Muscle of leg (tissue), 11 donors: ENCODE data around the gene CCDC106. TPM values are rescaled to one million over a fixed set of nuclear protein-coding genes. Genes with fewer than 3 reads are reported as not detected.

Source experiments
- DNase-seq: peaks from one replicate; pipeline ENCODE4 v3.0.0; 2013
- H3K27ac ChIP-seq: one replicate; pipeline ENCODE4 v1.5.1; 2013; ENCODE audit warnings: mild to moderate bottlenecking, low read length, control low read depth
- H3K27me3 ChIP-seq: one replicate; pipeline ENCODE4 v1.6.1; 2013; ENCODE audit warnings: low read length; ENCODE audit not compliant: control insufficient read depth, insufficient read depth
- H3K36me3 ChIP-seq: one replicate; pipeline ENCODE4 v1.6.1; 2013; ENCODE audit warnings: low read length; ENCODE audit not compliant: control insufficient read depth, insufficient read depth
- H3K4me1 ChIP-seq: one replicate; pipeline ENCODE4 v1.6.1; 2013; ENCODE audit warnings: low read length; ENCODE audit not compliant: control insufficient read depth, insufficient read depth
- H3K4me3 ChIP-seq: one replicate; pipeline ENCODE4 v1.5.1; 2013; ENCODE audit warnings: low read length, control low read depth
- H3K9me3 ChIP-seq: replicated peaks from 2 replicates; pipeline ENCODE4 v1.6.1; 2013; ENCODE audit warnings: low read depth, low read length; ENCODE audit not compliant: control insufficient read depth
- WGBS: methylation state at CpG from one replicate; pipeline ENCODE4 v1.1.5; 2013; ENCODE audit warnings: missing lambda C conversion rate; ENCODE audit not compliant: insufficient coverage; 5-methylcytosine and 5-hydroxymethylcytosine counted together
- polyA plus RNA-seq, 8 donors: library from polyadenylated mRNA; unstranded; fragments of 120-200 nt; gene quantifications; one replicate each; pipeline versions ENCODE4 v1.2.1 to v1.2.3, GENCODE V29; 2013; ENCODE audit warnings: inconsistent platforms in 1 of 8, low replicate concordance in 1 of 8; ENCODE audit not compliant: insufficient read length in 8 of 8, insufficient read depth in 1 of 8
- total RNA-seq: library from RNA; stranded (reverse); fragments of 120-200 nt; gene quantifications from one replicate; pipeline ENCODE4 v1.2.4, GENCODE V29; 2013

The CCDC106 gene
- total and polyA plus RNA-seq, 9 donors: 5.3 to 16.4 (median 14.7) TPM

DNA sequence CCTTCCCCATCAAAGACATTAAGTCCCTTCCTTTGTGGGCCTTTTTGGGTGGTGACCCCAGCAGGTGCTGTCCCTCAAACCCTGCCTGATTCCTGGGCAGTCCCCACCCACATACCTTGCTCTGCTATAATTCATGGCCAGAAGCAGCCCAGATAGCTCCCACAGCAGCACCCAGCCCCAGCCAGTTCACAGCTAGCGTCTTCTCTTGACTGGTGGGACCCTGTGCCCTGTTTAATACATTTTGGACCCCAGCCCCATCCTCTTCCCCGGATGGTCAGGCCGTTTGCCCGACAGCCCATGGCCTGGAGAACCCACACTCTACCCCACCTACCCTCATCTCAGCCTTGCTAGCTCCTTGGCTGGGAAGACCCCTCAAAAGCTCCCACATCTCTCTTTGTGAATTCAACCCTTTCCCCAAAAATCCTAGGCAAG is 2.1 kb downstream of the CCDC106 start:
- no peaks in the 10 kb centered on the region for H3K27me3 ChIP-seq
- H3K4me3 ChIP-seq: no peak overlapping the region
- H3K27ac ChIP-seq: no peak overlapping the region
- WGBS: 87% methylated on average over 2 of the region's 4 CpGs
- no peaks in the 10 kb centered on the region for H3K9me3 ChIP-seq
- H3K36me3 ChIP-seq: peaks cover 30% of the 10 kb centered on the region
- DNase-seq: no peak
- peaks cover 29% of the 10 kb centered on the region for H3K4me1 ChIP-seq

DNA sequence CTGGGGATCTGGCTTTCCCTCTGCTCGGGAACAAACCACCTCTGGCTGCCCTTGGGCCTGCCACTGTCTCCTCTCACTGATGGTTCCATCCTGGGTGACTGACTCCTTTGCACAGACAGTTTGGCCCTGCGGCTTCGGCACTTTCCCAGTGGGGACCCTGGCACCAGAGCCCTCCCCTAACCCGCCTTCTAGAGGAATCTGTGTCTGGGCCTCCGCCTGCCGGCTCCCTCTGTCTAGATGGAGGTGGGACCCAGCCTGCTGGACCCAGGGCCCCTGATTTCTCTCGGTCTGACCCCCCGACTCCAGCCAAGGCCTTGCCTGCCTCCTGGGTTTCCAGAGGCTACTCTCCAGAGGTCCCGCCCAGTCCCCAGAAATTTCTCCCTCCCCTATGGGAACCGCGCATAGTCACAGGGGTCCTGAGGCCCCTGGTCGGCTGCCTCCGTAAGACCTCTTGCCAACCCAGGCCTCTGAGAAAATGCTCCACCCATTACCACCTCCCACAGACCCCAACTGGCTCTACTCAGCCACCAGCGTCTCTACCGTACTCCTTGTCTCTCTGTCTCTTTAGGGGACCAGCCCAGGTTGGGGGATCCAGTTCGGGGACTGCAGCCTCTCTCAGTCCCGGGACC is 2.7 kb downstream of the CCDC106 start:
- peaks cover 24% of the 10 kb centered on the region for H3K36me3 ChIP-seq
- no peak overlapping the region for H3K4me3 ChIP-seq
- no peaks in the 10 kb centered on the region for H3K9me3 ChIP-seq
- H3K4me1 ChIP-seq: peaks cover 29% of the 10 kb centered on the region
- H3K27me3 ChIP-seq: no peaks in the 10 kb centered on the region
- 89% methylated on average over 10 of the region's 17 CpGs for WGBS
- peak; percentile 27 for DNase-seq
- no peak overlapping the region for H3K27ac ChIP-seq

DNA sequence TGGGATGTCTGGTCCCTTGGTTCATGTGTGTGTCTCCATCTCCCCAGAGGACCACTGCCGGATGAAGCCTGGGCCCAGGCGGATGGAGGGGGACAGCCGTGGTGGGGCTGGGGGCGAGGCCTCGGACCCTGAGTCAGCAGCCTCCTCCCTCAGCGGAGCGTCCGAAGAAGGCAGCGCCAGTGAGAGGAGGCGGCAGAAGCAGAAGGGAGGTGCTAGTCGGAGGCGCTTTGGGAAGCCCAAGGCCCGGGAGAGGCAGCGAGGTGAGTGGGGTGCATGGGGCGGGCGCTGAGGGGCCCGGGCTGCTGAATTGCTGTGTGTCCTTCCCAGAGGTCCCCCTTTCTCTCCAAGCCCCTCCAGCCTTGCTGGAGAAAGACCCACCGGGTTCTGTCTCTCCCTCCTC is 3.2 kb downstream of the CCDC106 start:
- H3K4me1 ChIP-seq: peaks cover 34% of the 10 kb centered on the region
- 78% methylated on average over 9 of the region's 18 CpGs for WGBS

DNA sequence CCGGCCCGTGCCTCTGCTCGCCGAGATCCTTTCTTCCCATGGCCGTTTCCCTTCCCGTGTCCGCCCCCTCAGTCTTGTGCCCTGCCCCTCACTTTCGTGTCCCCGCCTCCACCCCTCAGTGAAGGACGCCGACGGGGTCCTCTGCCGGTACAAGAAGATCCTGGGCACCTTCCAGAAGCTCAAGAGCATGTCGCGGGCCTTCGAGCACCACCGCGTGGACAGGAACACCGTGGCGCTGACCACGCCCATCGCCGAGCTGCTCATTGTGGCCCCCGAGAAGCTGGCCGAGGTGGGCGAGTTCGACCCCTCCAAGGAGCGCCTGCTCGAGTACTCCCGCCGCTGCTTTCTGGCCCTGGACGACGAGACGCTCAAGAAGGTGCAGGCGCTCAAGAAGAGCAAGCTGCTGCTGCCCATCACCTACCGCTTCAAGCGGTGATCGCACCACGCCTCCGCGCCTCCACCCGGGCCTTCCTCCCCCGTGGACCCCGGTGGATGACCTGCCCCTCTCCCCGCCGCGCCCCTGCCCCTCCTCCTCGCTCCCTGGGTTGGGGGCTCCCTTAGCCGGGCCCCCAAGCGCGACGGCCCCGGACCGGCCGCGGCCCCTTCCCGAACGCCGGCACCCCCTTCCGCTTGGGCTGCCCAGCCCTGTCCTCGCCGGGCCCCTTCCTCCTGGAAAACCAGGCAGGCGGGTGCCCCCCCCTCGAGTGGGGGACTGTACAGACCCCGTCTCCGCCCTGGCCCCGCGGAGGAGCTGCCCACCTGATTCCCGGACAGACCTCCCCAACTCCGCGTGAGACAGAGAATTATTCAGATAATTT is 4.5 kb downstream of the CCDC106 start:
- 52% methylated on average over 61 of the region's 71 CpGs for WGBS
- DNase-seq: peak; percentile 56
- H3K36me3 ChIP-seq: peaks cover 27% of the 10 kb centered on the region
- H3K9me3 ChIP-seq: no peaks in the 10 kb centered on the region
- H3K27me3 ChIP-seq: no peaks in the 10 kb centered on the region
- peak overlapping the region; percentile 100 for H3K27ac ChIP-seq
- H3K4me3 ChIP-seq: no peak overlapping the region
- peaks cover 40% of the 10 kb centered on the region for H3K4me1 ChIP-seq

More for the DNA sequence above, 3.2 kb downstream of the CCDC106 start:
- H3K27ac ChIP-seq: no peak overlapping the region
- H3K27me3 ChIP-seq: no peaks in the 10 kb centered on the region
- DNase-seq: peak; percentile 27
- H3K4me3 ChIP-seq: no peak overlapping the region
- H3K9me3 ChIP-seq: no peaks in the 10 kb centered on the region
- H3K36me3 ChIP-seq: peaks cover 22% of the 10 kb centered on the region

DNA sequence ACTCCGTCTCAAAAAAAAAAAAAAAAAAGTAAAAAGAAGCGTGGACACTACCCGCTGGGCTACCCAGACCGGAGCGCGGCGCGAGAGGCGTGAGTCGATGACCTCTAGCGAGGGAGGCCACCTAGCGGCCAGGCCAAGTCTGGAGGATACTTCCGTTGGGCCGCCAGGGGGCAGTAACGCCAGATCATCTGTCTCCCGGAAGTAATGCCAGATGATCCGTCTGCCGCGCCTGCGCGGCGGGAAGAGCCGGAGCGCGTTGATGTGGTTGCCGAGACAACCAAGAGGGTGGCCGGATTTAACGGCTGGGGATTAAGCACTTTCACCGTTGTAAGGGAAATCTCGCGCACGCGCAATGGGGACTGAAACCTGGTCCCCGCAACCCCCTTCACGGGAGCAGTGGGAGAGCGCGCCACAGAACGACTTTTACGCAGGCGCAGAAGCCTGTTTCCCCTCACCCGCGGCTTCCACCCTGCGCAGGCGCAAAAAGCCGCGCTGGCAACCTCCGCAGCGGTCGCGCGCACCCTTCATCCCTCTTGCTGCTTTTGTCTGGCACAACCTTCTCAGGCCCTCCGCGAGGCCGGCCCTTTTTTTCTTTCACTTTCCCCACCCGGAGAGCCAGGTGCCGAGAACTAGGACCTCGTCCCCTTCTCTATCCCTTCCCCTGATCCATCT is 5.8 kb downstream of the CCDC106 start:
- under 1% methylated on average over 55 of the region's 57 CpGs for WGBS
- peak overlapping the region; percentile 100 for H3K27ac ChIP-seq
- H3K36me3 ChIP-seq: peaks cover 32% of the 10 kb centered on the region

DNA sequence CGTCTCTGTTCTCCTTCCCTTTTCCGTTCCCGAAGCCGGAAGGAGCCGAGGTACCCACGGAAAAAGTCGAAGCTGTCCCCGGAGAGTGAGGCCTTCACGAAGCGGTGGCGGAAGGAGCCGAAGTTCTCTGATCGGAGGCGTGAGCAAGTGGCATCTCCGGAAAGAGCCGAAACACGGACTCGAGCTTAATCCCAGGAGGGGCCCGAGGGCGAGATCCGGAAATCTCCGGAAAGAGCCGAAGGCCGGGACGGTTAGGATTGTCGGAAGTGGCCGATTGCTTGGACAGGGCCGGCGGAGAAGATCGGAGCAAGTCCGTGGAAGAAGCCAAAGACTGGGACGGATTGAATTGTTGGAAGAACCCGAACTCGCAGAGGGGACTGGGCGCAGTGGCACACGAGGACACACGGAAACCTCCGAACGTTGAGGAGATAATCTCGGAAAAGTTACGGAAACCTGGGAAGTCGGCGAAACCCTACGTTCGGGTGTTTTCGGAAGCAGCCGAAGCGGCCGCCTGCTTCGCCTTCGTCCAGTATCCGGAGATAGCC is 6.4 kb downstream of the CCDC106 start:
- H3K4me1 ChIP-seq: peaks cover 33% of the 10 kb centered on the region
- H3K27ac ChIP-seq: peak overlapping the region; percentile 100
- no peaks in the 10 kb centered on the region for H3K9me3 ChIP-seq
- WGBS: under 1% methylated on average over 43 of the region's 52 CpGs
- peak overlapping the region; percentile 96 for H3K4me3 ChIP-seq
- no peaks in the 10 kb centered on the region for H3K27me3 ChIP-seq
- DNase-seq: peak; percentile 100
- peaks cover 39% of the 10 kb centered on the region for H3K36me3 ChIP-seq

More for the DNA sequence above, 5.8 kb downstream of the CCDC106 start:
- no peaks in the 10 kb centered on the region for H3K27me3 ChIP-seq
- no peaks in the 10 kb centered on the region for H3K9me3 ChIP-seq
- H3K4me3 ChIP-seq: peak overlapping the region; percentile 96
- peaks cover 38% of the 10 kb centered on the region for H3K4me1 ChIP-seq
- DNase-seq: peak; percentile 100

DNA sequence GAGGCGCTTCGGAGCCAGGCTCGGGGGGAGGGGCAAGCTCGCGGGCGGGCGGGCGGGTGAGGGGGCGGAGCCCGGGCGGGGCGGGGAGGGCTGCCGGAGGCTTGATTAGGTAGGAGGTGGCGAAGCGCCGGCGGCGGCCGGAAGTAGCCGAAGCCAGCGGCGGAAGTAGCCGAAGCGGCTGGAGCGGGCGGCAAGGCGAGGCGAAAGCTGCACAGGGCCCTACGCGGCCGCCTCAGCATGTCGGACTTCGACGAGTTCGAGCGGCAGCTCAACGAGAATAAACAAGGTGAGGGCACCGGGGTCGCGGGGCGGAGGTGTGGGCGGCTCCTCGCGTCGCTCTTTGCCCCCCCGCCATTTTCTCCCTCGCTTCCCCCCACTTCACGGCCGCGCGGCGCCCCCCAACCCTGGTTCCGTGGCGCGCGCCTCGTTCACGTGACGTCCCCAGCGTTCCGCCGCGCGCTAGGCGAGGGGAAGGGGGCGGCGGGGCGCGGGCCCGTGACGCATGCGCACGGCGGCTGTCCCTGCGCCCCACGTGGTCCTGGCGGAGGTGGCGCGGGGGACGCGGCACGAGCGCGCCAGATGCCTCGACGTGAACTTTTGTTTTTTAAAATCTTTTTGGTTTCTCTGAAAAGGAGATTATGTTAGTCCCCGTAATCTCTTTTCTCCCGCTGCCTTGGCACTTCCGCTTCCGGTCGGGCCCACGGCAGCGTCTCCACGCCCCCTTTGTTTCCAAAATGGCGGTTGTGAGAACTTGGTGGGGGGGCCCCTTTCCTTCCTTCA is 7.0 kb downstream of the CCDC106 start, which contains the start of gene U2AF2:
U2AF2 (plus strand) TSS at position 168 of the 780 bp plus-strand sequence; CDS start at position 238, 70 bp downstream.
- DNase-seq: peak; percentile 98
- Histone ChIP-seq H3K4me3 (peak within 1 kb of the TSS; percentile 96), H3K36me3 (peaks cover 43% of the 10 kb centered on the region), H3K4me1 (peaks cover 28% of the 10 kb centered on the region), H3K27me3 (no peaks in the 10 kb centered on the region), H3K27ac (peak within 1 kb of the TSS; percentile 100), H3K9me3 (no peaks in the 10 kb centered on the region)
- 1% methylated on average over 70 of the region's 95 CpGs for WGBS

DNA sequence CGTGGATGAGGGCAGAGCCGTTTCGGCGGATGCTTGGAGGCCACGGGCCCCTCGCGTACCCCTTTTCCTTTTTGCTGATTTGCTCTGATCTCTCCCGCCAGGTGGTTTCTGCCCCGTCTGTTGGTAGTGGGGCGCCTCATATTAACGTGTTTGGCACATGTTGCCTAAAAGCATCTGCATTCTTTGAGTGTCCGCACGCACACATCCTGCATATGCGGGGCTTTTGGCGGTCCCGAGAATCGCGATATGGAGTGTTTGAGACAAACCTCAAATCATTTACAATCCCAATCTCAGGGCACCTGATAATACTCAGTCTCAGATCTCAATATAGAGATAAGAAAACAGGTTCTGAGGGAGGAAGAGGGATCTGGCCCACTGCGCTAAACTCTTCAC is 7.6 kb downstream of the CCDC106 start:
- H3K4me1 ChIP-seq: peaks cover 28% of the 10 kb centered on the region
- 0% methylated on average over 12 of the region's 19 CpGs for WGBS
- peak overlapping the region; percentile 100 for H3K27ac ChIP-seq
- H3K27me3 ChIP-seq: no peaks in the 10 kb centered on the region
- no peak for DNase-seq
- no peaks in the 10 kb centered on the region for H3K9me3 ChIP-seq
- H3K36me3 ChIP-seq: peaks cover 43% of the 10 kb centered on the region
- peak overlapping the region; percentile 96 for H3K4me3 ChIP-seq

DNA sequence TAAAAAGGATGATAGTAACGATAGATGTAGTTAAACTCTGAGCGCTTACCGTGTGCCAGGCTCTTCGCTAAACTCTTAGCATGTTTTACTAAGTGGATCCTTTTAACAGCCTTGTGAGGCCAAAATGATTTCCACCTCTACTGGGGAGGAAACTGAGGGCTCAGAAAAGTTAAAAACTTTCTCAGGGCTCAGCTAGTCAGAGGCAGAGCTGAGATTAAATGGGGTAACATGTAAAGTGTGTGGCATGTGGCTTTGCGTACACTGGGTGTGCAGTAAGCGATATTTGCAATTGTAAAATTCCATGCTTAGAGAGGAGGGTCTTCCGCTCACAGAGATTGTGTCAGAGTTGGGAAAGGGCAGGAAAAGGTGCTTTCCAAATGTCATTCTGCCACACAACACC is 8.5 kb downstream of the CCDC106 start:
- no peak overlapping the region for H3K27ac ChIP-seq
- 63% methylated on average over 4 of the region's 7 CpGs for WGBS
- peaks cover 47% of the 10 kb centered on the region for H3K36me3 ChIP-seq
- H3K27me3 ChIP-seq: no peaks in the 10 kb centered on the region
- no peak for DNase-seq
- peaks cover 28% of the 10 kb centered on the region for H3K4me1 ChIP-seq
- peak overlapping the region; percentile 96 for H3K4me3 ChIP-seq
- H3K9me3 ChIP-seq: no peaks in the 10 kb centered on the region
